HFFc6 (cell line): ENCODE data around the gene ZNF638. TPM values are rescaled to one million over a fixed set of nuclear protein-coding genes. Genes with fewer than 3 reads are reported as not detected.

Source experiments
- DNase-seq: peaks from one replicate; pipeline ENCODE4 v3.0.0-alpha.2; 2018
- H3K27ac Mint-ChIP-seq: 2 replicates; pipeline ENCODE4 v1.8.0; 2020; ENCODE audit warnings: mild to moderate bottlenecking, mixed read lengths
- H3K27me3 Mint-ChIP-seq: 2 replicates; pipeline ENCODE4 v1.8.0; 2021; ENCODE audit warnings: mild to moderate bottlenecking, moderate library complexity, mixed read lengths; ENCODE audit not compliant: insufficient read depth
- H3K36me3 Mint-ChIP-seq: 2 replicates; pipeline ENCODE4 v1.8.0; 2021; ENCODE audit warnings: low read depth, mixed read lengths
- H3K4me1 Mint-ChIP-seq: 2 replicates; pipeline ENCODE4 v1.8.0; 2020; ENCODE audit warnings: low read depth, mixed read lengths
- H3K4me3 Mint-ChIP-seq: 2 replicates; pipeline ENCODE4 v1.8.0; 2020; ENCODE audit warnings: mild to moderate bottlenecking, moderate library complexity, mixed read lengths
- H3K9me3 Mint-ChIP-seq: 2 replicates; pipeline ENCODE4 v1.8.0; 2020; ENCODE audit warnings: mild to moderate bottlenecking, mixed read lengths
- CTCF ChIP-seq: fragments of 200-600 bp; sonication (generic); IDR thresholded peaks from 2 replicates; pipeline ENCODE4 v1.5.0; 2021; ENCODE audit warnings: antibody characterized with exemption, mild to moderate bottlenecking
- total RNA-seq, 6 experiments: library from RNA; stranded (reverse); fragmentation: NEBNext Ultra II Directional; extraction: Animal tissue kit (Norgen Biotek cat#: 25700); gene quantifications; 2 replicates in 1 of 6; 3 replicates in 5 of 6; pipeline ENCODE4 v1.2.3, GENCODE V29; 2021

The ZNF638 gene
- total RNA-seq, 6 experiments from 2014 or later = 58.5 to 66.6 (median 60.6) TPM

- H3K27me3 Mint-ChIP-seq = peaks cover 2% of the 10 kb centered on the region; the same call in 1 of the 2 replicates
- no peak for DNase-seq
- H3K36me3 Mint-ChIP-seq = peaks cover 22% of the 10 kb centered on the region
- peaks cover 57% of the 10 kb centered on the region for H3K4me1 Mint-ChIP-seq
- no peak overlapping the region for H3K4me3 Mint-ChIP-seq
- H3K9me3 Mint-ChIP-seq = no peaks in the 10 kb centered on the region
- peak overlapping the region; percentile 18; the same call in 1 of the 2 replicates for H3K27ac Mint-ChIP-seq
- no peak for TF ChIP-seq CTCF
Measured at GRCh38 chr2:71336384-71336783, 4.8 kb downstream of the ZNF638 start.

DNA sequence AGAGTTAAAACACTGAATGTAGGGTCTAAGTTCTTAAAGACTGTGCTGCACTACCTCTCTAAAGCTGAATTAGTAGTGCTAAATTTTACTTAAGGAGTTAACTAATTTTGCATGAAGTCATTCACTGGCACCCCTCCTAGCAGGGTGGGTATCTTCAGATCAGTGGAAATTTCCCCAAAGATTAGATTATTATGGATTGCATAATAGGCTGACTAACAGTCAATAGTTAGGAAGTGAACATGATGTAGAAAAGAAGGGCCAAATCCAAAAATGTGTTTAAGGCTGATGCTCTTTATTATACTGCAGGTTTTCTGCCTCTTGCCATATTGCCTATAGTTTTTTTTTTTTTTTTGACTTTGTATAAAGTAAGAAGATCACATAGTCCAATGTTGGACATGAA lies 5.2 kb downstream of the ZNF638 start:
- peaks cover 57% of the 10 kb centered on the region for H3K4me1 Mint-ChIP-seq
- peaks cover 22% of the 10 kb centered on the region for H3K36me3 Mint-ChIP-seq
- H3K27me3 Mint-ChIP-seq = no peaks in the 10 kb centered on the region
- no peak overlapping the region for H3K4me3 Mint-ChIP-seq
- no peak for DNase-seq
- H3K9me3 Mint-ChIP-seq = no peaks in the 10 kb centered on the region
- H3K27ac Mint-ChIP-seq = peak overlapping the region; percentile 18; the same call in 1 of the 2 replicates
- TF ChIP-seq CTCF = no peak

DNA sequence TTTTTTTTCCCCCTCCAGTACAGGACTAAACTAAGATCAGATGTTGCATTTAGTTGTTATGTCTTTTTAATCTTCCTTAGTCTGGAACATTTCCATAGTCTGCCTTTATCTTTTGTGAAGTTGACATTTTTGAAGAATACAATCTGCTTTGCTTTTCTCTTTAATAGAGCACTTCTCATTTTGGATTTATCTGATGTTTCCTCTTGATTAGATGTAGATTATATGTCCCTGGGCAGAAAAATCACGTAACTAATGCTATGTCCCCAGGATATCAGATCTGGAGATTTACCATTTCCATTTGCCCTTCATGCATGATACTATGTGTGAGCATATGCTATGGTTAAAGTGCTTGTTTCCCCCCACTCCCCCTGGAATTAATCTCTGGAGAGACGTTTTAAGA lies 6.2 kb downstream of the ZNF638 start:
- H3K4me3 Mint-ChIP-seq = no peak overlapping the region
- peaks cover 54% of the 10 kb centered on the region for H3K4me1 Mint-ChIP-seq
- no peaks in the 10 kb centered on the region for H3K27me3 Mint-ChIP-seq
- DNase-seq = no peak
- H3K27ac Mint-ChIP-seq = no peak overlapping the region
- H3K36me3 Mint-ChIP-seq = peaks cover 14% of the 10 kb centered on the region
- no peaks in the 10 kb centered on the region for H3K9me3 Mint-ChIP-seq
- no peak for TF ChIP-seq CTCF

GRCh38 chr2:71339685-71340084 lies 8.1 kb downstream of the ZNF638 start:
- TF ChIP-seq CTCF = no peak
- Mint-ChIP-seq H3K27me3 (no peaks in the 10 kb centered on the region), H3K27ac (no peak overlapping the region), H3K9me3 (no peaks in the 10 kb centered on the region), H3K4me1 (peaks cover 36% of the 10 kb centered on the region), H3K36me3 (peaks cover 6% of the 10 kb centered on the region; the same call in 1 of the 2 replicates), H3K4me3 (no peak overlapping the region)
- DNase-seq = no peak

GRCh38 chr2:71340176-71340575 lies 8.6 kb downstream of the ZNF638 start:
- Mint-ChIP-seq H3K9me3 (no peaks in the 10 kb centered on the region), H3K4me1 (peaks cover 36% of the 10 kb centered on the region), H3K36me3 (peaks cover 6% of the 10 kb centered on the region; the same call in 1 of the 2 replicates), H3K27ac (no peak overlapping the region), H3K27me3 (no peaks in the 10 kb centered on the region), H3K4me3 (no peak overlapping the region)
- TF ChIP-seq CTCF = no peak
- no peak for DNase-seq

GRCh38 chr2:71341645-71342044 lies 10.1 kb downstream of the ZNF638 start:
- H3K36me3 Mint-ChIP-seq = peaks cover 13% of the 10 kb centered on the region; the same call in 1 of the 2 replicates
- H3K4me3 Mint-ChIP-seq = no peak overlapping the region
- no peak for TF ChIP-seq CTCF
- DNase-seq = no peak
- no peaks in the 10 kb centered on the region for H3K27me3 Mint-ChIP-seq
- no peak overlapping the region for H3K27ac Mint-ChIP-seq
- H3K9me3 Mint-ChIP-seq = no peaks in the 10 kb centered on the region
- H3K4me1 Mint-ChIP-seq = peaks cover 32% of the 10 kb centered on the region
